DMS153 treated with DMSO at 0.1 percent for 48 hours (cell line): ENCODE results near the gene TOP3B.
"Not testable (repeated sequence)": the region's sequence is repeated elsewhere in the genome, so short reads cannot be mapped to it uniquely, and the experiment has no call there.

ENCODE experiments used
- DNase-seq: peaks from one replicate; lab custom pipeline; 2025; ENCODE audit not compliant: unreplicated experiment; lab: John Stamatoyannopoulos, UW

Gene TOP3B

DNA sequence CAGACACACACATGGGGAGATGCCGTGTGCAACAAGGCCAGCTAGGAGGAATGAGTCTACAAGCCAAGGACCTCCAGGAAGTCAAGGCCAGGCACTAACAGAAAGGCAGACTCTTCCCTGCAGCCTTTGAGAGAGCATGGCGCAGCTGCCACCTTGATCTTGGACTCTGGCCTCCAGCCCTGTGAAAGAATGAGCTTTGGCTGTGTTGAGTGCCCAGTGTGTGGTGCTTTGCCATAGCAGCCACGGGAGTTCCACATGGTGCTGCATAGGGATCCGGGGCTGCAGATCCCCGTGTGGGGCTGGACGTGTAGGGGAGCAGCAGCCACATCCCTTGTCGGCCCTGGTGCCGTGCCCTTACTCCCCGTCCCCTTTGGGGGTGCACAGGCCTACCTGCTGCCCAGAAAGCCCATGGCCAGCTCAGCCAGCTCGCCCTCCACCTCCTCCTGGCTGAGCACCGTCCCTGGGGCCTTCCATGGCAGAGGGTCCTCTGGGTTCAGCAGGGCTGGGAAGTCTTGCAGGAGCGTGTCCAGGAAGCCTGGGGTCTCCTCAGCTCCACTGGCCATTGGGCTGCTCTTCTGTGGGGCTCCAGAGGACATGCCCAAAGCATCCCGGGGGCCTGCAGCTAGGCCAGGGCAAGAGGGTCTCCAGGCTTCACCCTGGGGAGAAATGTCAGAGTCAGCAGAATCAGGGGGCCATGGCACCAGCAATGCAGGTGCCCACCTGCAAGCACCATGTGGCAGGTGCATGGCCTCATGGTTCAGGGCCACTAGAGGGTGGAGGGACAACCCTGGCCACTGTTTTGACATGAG, 36.9 kb downstream of the TOP3B start:
- no peak for DNase-seq

GRCh38 chr22:21944871-21945270, 37.7 kb downstream of the TOP3B start:
- DNase-seq = no peak

DNA sequence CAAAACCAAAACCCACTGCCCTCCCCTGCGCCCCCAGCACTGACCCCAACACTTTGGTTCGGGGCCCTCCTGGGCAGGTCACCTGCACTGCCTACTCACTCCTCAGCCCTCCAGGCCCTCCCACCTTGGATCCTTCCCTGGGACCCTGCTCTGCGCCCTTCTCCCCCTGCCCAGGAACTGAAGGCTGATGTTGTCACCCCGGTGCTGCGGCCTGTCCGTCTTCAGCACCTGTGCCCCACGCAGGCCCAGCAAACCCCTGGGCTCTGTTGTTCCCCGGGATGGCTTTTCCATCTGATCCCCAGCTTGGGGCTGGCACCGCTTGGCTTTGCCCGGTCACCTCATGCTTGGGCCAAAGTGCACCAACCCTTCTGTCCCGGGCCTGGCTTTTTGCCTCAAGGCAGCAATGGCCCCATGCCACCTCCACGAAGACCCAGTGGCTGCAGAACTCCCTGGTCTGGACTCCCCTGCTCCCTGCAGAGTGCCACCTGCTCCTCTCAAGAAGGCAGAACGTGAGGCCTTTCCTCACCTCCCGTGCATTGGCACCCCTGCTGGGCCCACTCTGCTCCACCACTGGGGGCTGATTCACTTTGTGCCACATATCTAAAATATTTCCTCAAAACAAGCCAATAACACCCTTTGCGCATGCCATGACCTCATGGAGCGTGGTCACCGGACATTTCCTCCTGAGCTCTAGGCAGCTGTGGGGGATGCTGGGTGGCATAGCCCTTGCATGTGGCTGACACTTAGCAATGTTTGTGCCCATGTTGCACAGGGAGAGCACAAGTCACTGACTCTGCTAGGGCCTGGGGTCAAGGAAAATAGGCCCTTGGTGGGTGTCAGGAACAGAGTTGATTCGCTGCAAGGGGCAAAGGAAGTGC, 38.8 kb downstream of the TOP3B start:
- DNase-seq = no peak

DNA sequence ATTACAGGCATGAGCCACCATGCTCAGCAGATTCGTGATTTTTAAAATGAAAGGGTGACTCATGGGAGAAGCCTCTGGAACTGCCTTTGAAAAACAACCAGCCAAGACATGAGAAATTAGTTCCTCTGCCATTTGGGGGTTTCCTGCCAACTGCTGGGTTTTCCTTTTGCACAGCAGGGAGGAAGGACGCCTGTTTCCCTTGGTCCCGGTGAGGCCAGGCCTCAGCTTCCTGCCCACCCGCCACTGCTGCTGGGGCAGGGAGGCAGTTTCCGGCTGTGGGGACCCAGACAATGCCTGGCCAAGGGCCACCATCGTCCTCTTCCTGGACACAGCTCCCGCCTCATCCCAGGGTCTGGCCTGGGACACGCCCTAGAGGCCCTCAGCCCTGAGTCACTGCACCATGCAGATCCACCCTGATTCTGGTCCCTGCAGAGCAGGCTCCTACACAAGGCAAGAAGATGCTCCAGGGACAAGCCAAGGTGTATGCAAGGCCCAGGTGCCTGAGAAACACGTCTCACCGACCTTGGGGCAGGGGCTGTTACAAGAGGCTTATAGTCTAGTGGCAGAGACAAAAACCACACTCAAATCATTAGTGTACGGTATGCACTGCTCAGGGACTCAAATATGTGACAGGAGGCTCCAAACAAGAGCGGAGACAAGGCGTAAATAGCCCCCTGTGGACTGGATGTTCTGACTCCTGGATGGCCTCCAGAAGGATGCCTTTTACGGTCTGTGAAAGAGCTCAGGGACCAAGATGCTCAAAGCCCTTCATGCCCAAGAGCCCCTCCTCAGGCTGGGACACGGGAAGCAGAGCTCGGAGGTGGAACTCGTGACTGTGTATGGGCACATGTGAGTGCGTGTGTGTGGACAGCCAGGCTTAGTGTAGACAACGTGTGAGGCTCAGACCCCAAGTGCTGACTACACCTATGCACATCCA, 39.9 kb downstream of the TOP3B start:
- DNase-seq = no peak

DNA sequence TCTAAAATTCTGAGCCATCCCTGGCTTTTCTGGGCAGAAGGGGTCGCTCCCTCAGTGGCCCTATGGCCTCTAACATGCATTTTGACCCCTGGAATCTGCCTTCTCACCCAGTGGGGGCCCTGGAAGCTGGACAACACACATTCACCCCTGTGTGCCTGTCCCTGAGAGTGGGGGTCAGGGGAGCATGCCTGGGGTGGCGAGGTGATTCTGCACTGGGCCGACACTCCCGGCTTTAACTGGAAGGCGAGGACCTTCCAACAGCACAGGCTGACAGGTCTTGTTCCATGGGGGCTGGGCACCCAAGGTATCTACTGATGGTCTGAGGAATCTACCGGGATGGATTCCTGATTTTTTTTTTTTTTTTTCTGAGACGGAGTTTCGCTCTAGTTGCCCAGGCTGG, 40.7 kb downstream of the TOP3B start:
- no peak for DNase-seq

DNA sequence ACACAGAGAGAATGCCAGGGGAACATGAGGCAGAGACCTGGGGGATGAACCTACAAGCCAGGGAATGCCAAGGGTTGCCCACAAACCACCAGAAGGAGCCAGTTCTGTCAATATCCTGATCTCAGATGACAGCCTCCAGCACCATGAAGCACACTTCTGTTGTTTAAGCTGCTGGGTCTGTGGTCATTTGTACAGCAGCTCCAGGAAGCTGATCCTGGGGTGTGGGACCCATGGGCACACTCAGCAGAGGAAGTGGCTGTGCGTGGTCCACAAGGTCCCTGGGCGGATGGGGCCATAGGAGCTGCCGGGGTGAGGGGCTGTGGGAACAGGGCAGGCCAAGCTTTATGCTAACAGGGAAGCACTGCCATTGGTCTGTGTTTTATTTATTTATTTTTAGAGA, 42.1 kb downstream of the TOP3B start:
- DNase-seq = no peak

DNA sequence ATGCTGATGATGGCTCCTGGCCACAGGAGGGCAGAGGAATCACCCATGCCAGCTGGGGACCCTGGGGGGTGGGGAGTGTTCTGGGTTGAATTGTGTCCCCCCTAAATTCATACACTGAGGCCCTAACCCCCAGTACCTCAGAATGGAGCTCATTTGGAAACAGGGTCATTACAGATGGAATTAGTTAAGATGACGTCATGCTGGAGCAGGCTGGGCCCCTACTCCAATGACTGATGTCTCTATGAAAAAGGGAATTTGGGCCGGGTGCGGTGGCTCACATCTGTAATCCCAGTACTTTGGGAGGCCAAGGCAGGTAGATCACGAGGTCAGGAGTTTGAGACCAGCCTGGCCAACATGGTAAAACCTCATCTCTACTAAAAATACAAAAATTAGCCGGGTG, 42.7 kb downstream of the TOP3B start:
- not testable (repeated sequence) for DNase-seq

DNA sequence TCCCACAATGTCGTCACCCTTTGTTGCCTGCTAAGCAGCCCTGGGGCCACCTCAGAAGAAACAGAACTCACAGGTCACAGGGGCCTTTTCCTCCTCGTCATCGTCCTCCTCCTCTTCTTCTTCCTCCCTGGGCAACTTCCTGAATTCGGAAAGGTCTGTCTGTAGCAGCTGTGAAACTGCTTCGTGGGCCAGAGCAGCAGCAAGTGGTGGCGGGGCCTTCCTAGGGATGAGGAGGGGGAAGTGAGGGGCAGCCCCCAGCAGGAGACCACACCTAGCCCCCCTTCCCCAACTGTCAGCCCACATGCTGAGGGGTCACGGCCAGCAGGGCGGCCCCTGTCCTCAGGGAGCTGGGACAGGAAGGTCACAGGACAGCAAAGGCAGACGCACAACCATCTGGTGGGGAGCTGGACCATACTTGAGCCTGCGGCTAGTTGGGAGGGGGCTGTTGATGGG, 43.1 kb downstream of the TOP3B start:
- no peak for DNase-seq

- no peak for DNase-seq
Observed at GRCh38 chr22:21938906-21939305, 43.7 kb downstream of the TOP3B start.

- peak; percentile 85 for DNase-seq
Observed at GRCh38 chr22:21938071-21938822, 44.3 kb downstream of the TOP3B start.

DNA sequence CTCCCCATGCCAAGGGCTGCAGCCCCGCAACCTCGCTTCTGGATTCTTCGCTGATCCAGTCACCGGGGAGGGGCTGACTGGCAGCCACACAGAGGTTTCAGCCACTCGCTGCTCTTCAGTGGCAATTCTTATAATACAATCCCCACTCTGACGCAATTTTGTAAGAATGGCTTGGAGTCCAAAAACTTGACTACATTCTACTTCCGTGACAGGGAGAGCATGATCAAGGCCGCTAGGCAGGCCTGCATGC, 44.8 kb downstream of the TOP3B start:
- DNase-seq = no peak

GRCh38 chr22:21937041-21937820, 45.4 kb downstream of the TOP3B start:
- DNase-seq = no peak

DNA sequence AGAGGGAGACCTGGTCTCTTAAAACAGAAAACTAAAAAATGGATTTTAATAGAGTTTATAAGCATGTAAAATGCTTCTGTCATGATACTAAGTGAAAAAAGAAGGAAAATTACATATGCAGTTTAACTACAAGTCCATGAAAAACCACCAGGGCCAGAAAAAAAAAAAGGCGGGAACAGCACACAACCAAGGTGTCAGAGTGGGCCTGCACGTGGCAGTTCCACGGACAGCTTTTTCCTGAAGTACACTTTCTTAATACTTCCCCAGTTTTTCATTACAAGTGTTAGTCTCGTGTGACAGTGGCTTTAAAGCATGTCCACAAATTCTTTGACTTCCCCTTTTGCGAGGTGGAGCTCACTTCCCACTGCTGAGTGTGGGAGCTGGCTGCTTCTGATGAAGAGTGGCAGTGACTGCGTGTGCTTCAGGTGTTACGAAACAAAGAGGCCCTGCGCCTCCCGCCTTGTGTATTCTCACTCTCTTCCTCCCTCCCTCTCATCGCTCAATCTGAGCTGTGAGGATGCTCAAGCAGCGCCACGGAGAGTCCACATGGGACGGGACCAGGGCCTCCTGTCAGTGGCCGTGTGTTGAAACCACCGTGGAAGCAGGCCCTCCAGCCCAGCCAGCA, 46.3 kb downstream of the TOP3B start:
- DNase-seq = no peak

- DNase-seq = no peak
Observed at GRCh38 chr22:21933910-21934309, 48.7 kb downstream of the TOP3B start.

- no peak for DNase-seq
Observed at GRCh38 chr22:21933413-21933812, 49.2 kb downstream of the TOP3B start.

- no peak for DNase-seq
Observed at GRCh38 chr22:21932347-21932746, 50.2 kb downstream of the TOP3B start.

- no peak for DNase-seq
Observed at GRCh38 chr22:21931056-21931455, 51.5 kb downstream of the TOP3B start.

GRCh38 chr22:21929253-21929652, 53.3 kb downstream of the TOP3B start:
- DNase-seq = no peak

DNA sequence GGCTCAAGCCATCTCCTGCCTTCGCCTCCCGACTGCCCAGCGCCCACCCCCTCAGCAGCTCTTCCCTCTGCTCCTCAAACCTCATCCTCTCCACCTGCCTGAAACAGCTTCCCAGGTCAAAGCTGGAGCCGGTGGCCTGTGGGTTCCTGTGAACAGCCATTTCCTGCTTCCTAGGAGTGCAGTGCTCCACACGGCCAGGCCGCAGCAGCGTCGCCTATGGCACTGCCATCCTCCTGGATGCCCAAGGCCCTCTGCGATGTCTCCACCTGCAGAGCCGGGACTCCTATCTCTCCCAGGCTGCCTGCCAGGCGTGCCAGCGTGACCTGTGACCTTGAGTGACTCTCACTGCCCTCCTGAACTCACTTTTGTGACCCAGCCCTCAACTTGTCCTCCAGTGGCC, 54.5 kb downstream of the TOP3B start:
- no peak for DNase-seq
